ENCODE data around the gene TMEM11.

The TMEM11 gene

GRCh38 chr17:21190078-21190477 is 23.9 kb downstream of the TMEM11 start:
- no peak overlapping the region for H3K4me3 ChIP-seq (ENCODE audit: low read depth, low read length)
- H3K9ac ChIP-seq (ENCODE audit: low read depth, low read length) = no peak overlapping the region
- peaks cover 7% of the 10 kb centered on the region for H3K36me3 ChIP-seq (ENCODE audit: control insufficient read depth, insufficient read depth, low read length)
- peaks cover 6% of the 10 kb centered on the region for H3K4me1 ChIP-seq (ENCODE audit: control insufficient read depth, insufficient read depth, low read length)
- H3K9me3 ChIP-seq (ENCODE audit: control insufficient read depth, insufficient read depth, low read length) = no peaks in the 10 kb centered on the region
- no peaks in the 10 kb centered on the region for H3K27me3 ChIP-seq (ENCODE audit: control insufficient read depth, insufficient read depth, low read length)

GRCh38 chr17:21189361-21189760 is 24.6 kb downstream of the TMEM11 start:
- Histone ChIP-seq H3K9me3 (ENCODE audit: control insufficient read depth, insufficient read depth, low read length) (no peaks in the 10 kb centered on the region), H3K27me3 (ENCODE audit: control insufficient read depth, insufficient read depth, low read length) (no peaks in the 10 kb centered on the region), H3K9ac (ENCODE audit: low read depth, low read length) (no peak overlapping the region), H3K4me3 (ENCODE audit: low read depth, low read length) (no peak overlapping the region), H3K36me3 (ENCODE audit: control insufficient read depth, insufficient read depth, low read length) (peaks cover 7% of the 10 kb centered on the region), H3K4me1 (ENCODE audit: control insufficient read depth, insufficient read depth, low read length) (peaks cover 6% of the 10 kb centered on the region)

- Histone ChIP-seq H3K4me1 (ENCODE audit: control insufficient read depth, insufficient read depth, low read length) (no peaks in the 10 kb centered on the region), H3K36me3 (ENCODE audit: control insufficient read depth, insufficient read depth, low read length) (peaks cover 7% of the 10 kb centered on the region), H3K9ac (ENCODE audit: low read depth, low read length) (no peak overlapping the region), H3K9me3 (ENCODE audit: control insufficient read depth, insufficient read depth, low read length) (no peaks in the 10 kb centered on the region), H3K4me3 (ENCODE audit: low read depth, low read length) (no peak overlapping the region), H3K27me3 (ENCODE audit: control insufficient read depth, insufficient read depth, low read length) (no peaks in the 10 kb centered on the region)
Observed at GRCh38 chr17:21186399-21187187, 27.4 kb downstream of the TMEM11 start.

DNA sequence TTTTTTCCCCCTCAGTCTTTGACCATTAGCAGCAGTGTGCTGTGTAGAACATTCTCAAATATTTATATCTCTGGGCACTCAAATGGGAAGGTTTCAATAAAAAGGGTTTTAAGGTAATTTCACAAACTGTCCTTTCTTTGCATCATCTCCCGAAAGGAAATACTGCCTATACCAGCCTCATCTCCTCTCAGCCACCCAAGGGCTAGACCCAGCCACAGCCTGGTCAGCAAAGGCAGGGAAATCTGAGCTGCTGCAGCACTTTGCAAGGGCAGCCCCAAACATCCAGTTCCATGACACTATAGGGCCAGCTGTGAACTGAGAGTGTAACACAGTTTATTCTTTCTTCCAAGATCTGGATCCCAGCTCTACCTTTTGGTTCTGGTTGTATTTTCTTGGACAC is 28.9 kb downstream of the TMEM11 start:
- H3K4me3 ChIP-seq (ENCODE audit: low read depth, low read length) = no peak overlapping the region

DNA sequence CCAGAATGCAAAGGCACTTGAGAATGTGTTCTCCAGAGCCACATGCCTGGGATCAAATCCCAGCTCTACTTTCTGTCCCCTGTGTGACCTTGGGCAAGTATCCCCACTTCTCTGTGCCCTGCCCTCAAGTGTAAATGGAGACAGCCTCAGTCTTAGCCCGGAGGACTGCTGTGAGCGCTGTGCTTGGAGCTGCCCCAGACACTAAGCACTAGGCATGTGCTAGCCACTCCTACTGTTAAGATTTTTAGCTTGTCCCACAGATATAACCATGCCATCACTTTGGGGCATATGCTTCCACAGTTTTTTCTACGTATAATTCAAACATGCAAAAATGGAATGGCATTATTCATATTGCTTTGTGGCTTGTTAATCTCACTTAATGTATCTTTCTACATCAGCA is 29.4 kb downstream of the TMEM11 start:
- peaks cover 7% of the 10 kb centered on the region for H3K36me3 ChIP-seq (ENCODE audit: control insufficient read depth, insufficient read depth, low read length)
- H3K9ac ChIP-seq (ENCODE audit: low read depth, low read length) = no peak overlapping the region
- no peaks in the 10 kb centered on the region for H3K4me1 ChIP-seq (ENCODE audit: control insufficient read depth, insufficient read depth, low read length)
- no peaks in the 10 kb centered on the region for H3K27me3 ChIP-seq (ENCODE audit: control insufficient read depth, insufficient read depth, low read length)
- no peaks in the 10 kb centered on the region for H3K9me3 ChIP-seq (ENCODE audit: control insufficient read depth, insufficient read depth, low read length)
- no peak overlapping the region for H3K4me3 ChIP-seq (ENCODE audit: low read depth, low read length)

More for the DNA sequence above, 28.9 kb downstream of the TMEM11 start:
- peaks cover 7% of the 10 kb centered on the region for H3K36me3 ChIP-seq (ENCODE audit: control insufficient read depth, insufficient read depth, low read length)
- H3K4me1 ChIP-seq (ENCODE audit: control insufficient read depth, insufficient read depth, low read length) = no peaks in the 10 kb centered on the region
- no peaks in the 10 kb centered on the region for H3K27me3 ChIP-seq (ENCODE audit: control insufficient read depth, insufficient read depth, low read length)
- no peak overlapping the region for H3K9ac ChIP-seq (ENCODE audit: low read depth, low read length)
- no peaks in the 10 kb centered on the region for H3K9me3 ChIP-seq (ENCODE audit: control insufficient read depth, insufficient read depth, low read length)

GRCh38 chr17:21183468-21183867 is 30.5 kb downstream of the TMEM11 start:
- Histone ChIP-seq H3K9ac (ENCODE audit: low read depth, low read length) (no peak overlapping the region), H3K9me3 (ENCODE audit: control insufficient read depth, insufficient read depth, low read length) (no peaks in the 10 kb centered on the region), H3K4me1 (ENCODE audit: control insufficient read depth, insufficient read depth, low read length) (no peaks in the 10 kb centered on the region), H3K27me3 (ENCODE audit: control insufficient read depth, insufficient read depth, low read length) (no peaks in the 10 kb centered on the region), H3K4me3 (ENCODE audit: low read depth, low read length) (no peak overlapping the region), H3K36me3 (ENCODE audit: control insufficient read depth, insufficient read depth, low read length) (peaks cover 5% of the 10 kb centered on the region)

DNA sequence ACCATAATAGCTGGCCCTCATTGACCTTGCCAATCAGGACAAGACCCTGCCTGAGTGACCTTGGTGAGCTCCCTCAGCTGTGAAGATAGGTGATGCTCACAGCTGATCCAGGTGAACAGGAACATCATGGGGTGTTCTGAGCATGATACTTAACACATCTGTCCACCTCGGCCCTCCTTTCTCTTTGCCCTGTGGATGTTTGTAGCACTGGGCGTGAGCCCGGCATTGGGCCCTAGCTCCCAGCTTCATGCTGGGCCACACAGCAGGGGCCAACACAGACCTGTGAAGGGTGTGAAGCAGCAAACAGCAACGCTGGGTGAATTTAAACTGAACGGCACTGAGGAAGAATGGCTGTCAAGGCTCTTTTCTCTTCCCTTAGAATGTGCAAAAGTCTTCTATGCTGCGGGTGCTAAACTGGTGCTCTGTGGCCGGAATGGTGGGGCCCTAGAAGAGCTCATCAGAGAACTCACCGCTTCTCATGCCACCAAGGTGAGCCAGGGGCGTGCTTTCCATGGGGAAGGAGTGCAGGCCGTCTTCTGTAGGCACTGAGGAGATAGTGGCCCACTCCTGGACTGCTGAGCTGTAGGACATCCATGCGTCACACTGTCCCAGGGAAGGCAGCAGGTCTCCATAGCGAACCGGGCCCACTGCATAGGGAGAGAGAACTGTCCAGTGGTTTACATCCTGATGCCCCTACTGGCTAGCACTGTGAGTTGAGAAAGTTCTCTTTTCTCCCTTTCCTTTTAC is 35.9 kb downstream of the TMEM11 start:
- no peaks in the 10 kb centered on the region for H3K27me3 ChIP-seq (ENCODE audit: control insufficient read depth, insufficient read depth, low read length)
- no peaks in the 10 kb centered on the region for H3K9me3 ChIP-seq (ENCODE audit: control insufficient read depth, insufficient read depth, low read length)
- H3K4me3 ChIP-seq (ENCODE audit: low read depth, low read length) = no peak overlapping the region
- peaks cover 7% of the 10 kb centered on the region for H3K36me3 ChIP-seq (ENCODE audit: control insufficient read depth, insufficient read depth, low read length)
- no peak overlapping the region for H3K9ac ChIP-seq (ENCODE audit: low read depth, low read length)
- no peaks in the 10 kb centered on the region for H3K4me1 ChIP-seq (ENCODE audit: control insufficient read depth, insufficient read depth, low read length)

- no peaks in the 10 kb centered on the region for H3K9me3 ChIP-seq (ENCODE audit: control insufficient read depth, insufficient read depth, low read length)
- peaks cover 7% of the 10 kb centered on the region for H3K36me3 ChIP-seq (ENCODE audit: control insufficient read depth, insufficient read depth, low read length)
- H3K9ac ChIP-seq (ENCODE audit: low read depth, low read length) = no peak overlapping the region
- H3K4me1 ChIP-seq (ENCODE audit: control insufficient read depth, insufficient read depth, low read length) = no peaks in the 10 kb centered on the region
- H3K4me3 ChIP-seq (ENCODE audit: low read depth, low read length) = no peak overlapping the region
- no peaks in the 10 kb centered on the region for H3K27me3 ChIP-seq (ENCODE audit: control insufficient read depth, insufficient read depth, low read length)
Observed at GRCh38 chr17:21177401-21177800, 36.6 kb downstream of the TMEM11 start.

DNA sequence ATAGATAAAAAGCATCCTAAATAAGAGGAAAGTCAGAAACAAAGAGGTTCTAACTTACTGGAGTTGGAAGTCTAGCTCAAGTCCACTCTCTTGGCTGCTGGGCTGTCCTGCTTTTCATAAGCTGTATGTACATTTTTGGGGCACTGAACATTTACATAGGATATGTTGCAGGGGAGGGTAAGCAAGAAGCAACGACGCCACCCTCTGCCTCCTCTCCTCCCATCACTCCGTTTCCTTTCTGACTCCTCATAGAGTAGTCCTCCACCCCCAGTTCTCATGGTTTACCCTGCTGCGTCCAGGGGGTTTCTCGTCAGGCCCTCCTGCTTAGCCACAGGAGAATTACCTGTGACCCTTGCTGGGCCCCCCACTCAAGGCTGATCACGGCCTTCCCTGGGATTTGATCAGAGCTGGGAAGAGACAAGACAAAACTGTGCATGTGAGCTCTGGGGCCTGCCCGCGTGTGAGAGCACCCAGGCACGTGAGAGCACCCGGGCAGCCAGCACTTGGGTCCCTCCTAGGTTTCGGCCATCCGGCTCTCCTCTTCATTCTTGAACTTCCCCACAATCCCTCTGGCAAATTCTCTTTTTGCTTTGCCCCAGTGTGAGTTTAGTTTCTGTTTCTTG is 37.1 kb downstream of the TMEM11 start:
- H3K36me3 ChIP-seq (ENCODE audit: control insufficient read depth, insufficient read depth, low read length) = peaks cover 10% of the 10 kb centered on the region

DNA sequence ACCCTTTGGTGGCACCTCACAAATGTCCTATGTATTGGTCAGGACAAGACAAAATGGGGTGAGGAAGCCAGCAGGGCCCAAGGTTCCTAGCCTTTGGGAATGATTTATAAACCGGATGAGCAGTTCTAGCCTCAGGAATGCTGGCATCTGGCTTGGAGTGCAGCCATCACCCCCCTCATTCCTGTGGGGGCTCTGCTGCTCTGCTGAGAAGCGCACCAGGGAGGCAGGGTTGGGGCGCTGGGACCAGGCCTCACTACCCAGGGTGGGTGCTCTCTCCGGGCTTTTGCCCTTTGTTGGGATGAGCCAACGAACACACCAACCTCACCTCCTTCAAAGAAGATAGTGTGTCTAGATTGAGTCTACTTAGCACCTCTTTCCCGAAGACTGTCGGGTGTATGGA is 39.2 kb downstream of the TMEM11 start:
- H3K9me3 ChIP-seq (ENCODE audit: control insufficient read depth, insufficient read depth, low read length) = no peaks in the 10 kb centered on the region
- H3K27me3 ChIP-seq (ENCODE audit: control insufficient read depth, insufficient read depth, low read length) = no peaks in the 10 kb centered on the region
- H3K4me1 ChIP-seq (ENCODE audit: control insufficient read depth, insufficient read depth, low read length) = no peaks in the 10 kb centered on the region
- H3K9ac ChIP-seq (ENCODE audit: low read depth, low read length) = no peak overlapping the region
- H3K4me3 ChIP-seq (ENCODE audit: low read depth, low read length) = no peak overlapping the region
- H3K36me3 ChIP-seq (ENCODE audit: control insufficient read depth, insufficient read depth, low read length) = peaks cover 11% of the 10 kb centered on the region

More for the DNA sequence above, 37.1 kb downstream of the TMEM11 start:
- Histone ChIP-seq H3K9me3 (ENCODE audit: control insufficient read depth, insufficient read depth, low read length) (no peaks in the 10 kb centered on the region), H3K27me3 (ENCODE audit: control insufficient read depth, insufficient read depth, low read length) (no peaks in the 10 kb centered on the region), H3K9ac (ENCODE audit: low read depth, low read length) (no peak overlapping the region), H3K4me3 (ENCODE audit: low read depth, low read length) (no peak overlapping the region), H3K4me1 (ENCODE audit: control insufficient read depth, insufficient read depth, low read length) (no peaks in the 10 kb centered on the region)

- peaks cover 11% of the 10 kb centered on the region for H3K36me3 ChIP-seq (ENCODE audit: control insufficient read depth, insufficient read depth, low read length)
- H3K4me1 ChIP-seq (ENCODE audit: control insufficient read depth, insufficient read depth, low read length) = no peaks in the 10 kb centered on the region
- no peaks in the 10 kb centered on the region for H3K9me3 ChIP-seq (ENCODE audit: control insufficient read depth, insufficient read depth, low read length)
- no peak overlapping the region for H3K9ac ChIP-seq (ENCODE audit: low read depth, low read length)
- H3K4me3 ChIP-seq (ENCODE audit: low read depth, low read length) = no peak overlapping the region
- H3K27me3 ChIP-seq (ENCODE audit: control insufficient read depth, insufficient read depth, low read length) = no peaks in the 10 kb centered on the region
Observed at GRCh38 chr17:21174186-21174585, 39.8 kb downstream of the TMEM11 start.
